Gastrocnemius medialis (tissue), 4 donors: ENCODE measurements around the gene ESR1.

Experiments
- CTCF ChIP-seq, 5 experiments: fragments of 450-650 bp in 3 of 5; fragments of 200-600 bp in 2 of 5; sonication (generic) in 2 of 5; IDR thresholded peaks in 4 of 5; conservative IDR thresholded peaks in 1 of 5; 1 replicate in 4 of 5; 2 replicates in 1 of 5; pipeline ENCODE4 v1.5.1; 2016 to 2019; ENCODE audit warnings: antibody characterized with exemption in 5 of 5, mild to moderate bottlenecking in 3 of 5, moderate library complexity in 3 of 5
- POLR2A ChIP-seq, 2 donors: fragments of 450-650 bp; IDR thresholded peaks; one replicate each; pipeline ENCODE4 v1.6.1; 2017; ENCODE audit warnings: antibody characterized with exemption in 2 of 2, mild to moderate bottlenecking in 2 of 2, moderate library complexity in 2 of 2

- no peak for TF ChIP-seq CTCF (IDR thresholded peaks at IDR 0.05 in 4 of 5, conservative IDR thresholded peaks at IDR 0.05 in 1 of 5)
- TF ChIP-seq POLR2A (IDR thresholded peaks at IDR 0.05), result peak in 1 of 2 donors; percentile 65
Observed at GRCh38 chr6:151805286-151805840, 2.1 kb upstream of the ESR1 start.
